ENCODE data around the gene ANGEL1.

Gene ANGEL1

GRCh38 chr14:76779221-76780057 lies 33.2 kb downstream of the ANGEL1 start:
- DNase-seq (ENCODE audit: low read depth in 2 of 2), result no peak

GRCh38 chr14:76778546-76779215 lies 34.0 kb downstream of the ANGEL1 start:
- no peak for DNase-seq (ENCODE audit: low read depth in 2 of 2)

- no peak for DNase-seq (ENCODE audit: low read depth in 2 of 2)
These were observed 35.0 kb downstream of the ANGEL1 start for GRCh38 chr14:76777721-76778120.

- DNase-seq (ENCODE audit: low read depth in 2 of 2), result no peak
These were observed 36.0 kb downstream of the ANGEL1 start for GRCh38 chr14:76776428-76777251.

- no peak for DNase-seq (ENCODE audit: low read depth in 2 of 2)
These were observed 36.8 kb downstream of the ANGEL1 start for GRCh38 chr14:76775695-76776427.

- no peak for DNase-seq (ENCODE audit: low read depth in 2 of 2)
These were observed 37.6 kb downstream of the ANGEL1 start for GRCh38 chr14:76774821-76775694.

GRCh38 chr14:76773956-76774820 lies 38.5 kb downstream of the ANGEL1 start:
- no peak for DNase-seq (ENCODE audit: low read depth in 2 of 2)

- DNase-seq (ENCODE audit: low read depth in 2 of 2), result no peak
These were observed 39.3 kb downstream of the ANGEL1 start for GRCh38 chr14:76773188-76773885.

GRCh38 chr14:76772300-76773187 lies 40.1 kb downstream of the ANGEL1 start:
- DNase-seq (ENCODE audit: low read depth in 2 of 2), result no peak

GRCh38 chr14:76771437-76771980 lies 41.2 kb downstream of the ANGEL1 start:
- no peak for DNase-seq (ENCODE audit: low read depth in 2 of 2)

GRCh38 chr14:76770521-76771436 lies 41.9 kb downstream of the ANGEL1 start:
- DNase-seq (ENCODE audit: low read depth in 2 of 2), result no peak

- DNase-seq (ENCODE audit: low read depth in 2 of 2), result no peak
These were observed 42.9 kb downstream of the ANGEL1 start for GRCh38 chr14:76769636-76770292.

- no peak for DNase-seq (ENCODE audit: low read depth in 2 of 2)
These were observed 43.8 kb downstream of the ANGEL1 start for GRCh38 chr14:76768671-76769500.

- no peak for DNase-seq (ENCODE audit: low read depth in 2 of 2)
These were observed 44.7 kb downstream of the ANGEL1 start for GRCh38 chr14:76767681-76768656.
